Loucy (cell line): ENCODE data around the gene TLCD2.

Source experiments
- H2AFZ ChIP-seq: fragments of 200-600 bp; sonication (generic); 2 replicates; pipeline ENCODE4 v1.6.0; 2016; ENCODE audit warnings: antibody characterized with exemption, mild to moderate bottlenecking, low read length, moderate library complexity
- H3F3A ChIP-seq: fragments of 200-600 bp; 2 replicates; pipeline ENCODE4 v1.6.0; 2016; ENCODE audit warnings: antibody characterized with exemption, low read depth, mild to moderate bottlenecking
- H3K27me3 ChIP-seq: fragments of 200-600 bp; sonication (generic); 2 replicates; pipeline ENCODE4 v1.6.1; 2014; ENCODE audit warnings: low read length, mild to moderate bottlenecking; ENCODE audit not compliant: insufficient read depth, poor library complexity, severe bottlenecking
- H3K36me3 ChIP-seq: fragments of 200-600 bp; sonication (generic); 2 replicates; pipeline ENCODE4 v1.6.1; 2016; ENCODE audit warnings: low read length; ENCODE audit not compliant: insufficient read depth
- H3K4me1 ChIP-seq: fragments of 200-600 bp; sonication (generic); 2 replicates; pipeline ENCODE4 v1.5.1; 2014; ENCODE audit warnings: low read length, mild to moderate bottlenecking; ENCODE audit not compliant: insufficient read depth, poor library complexity, severe bottlenecking
- H3K4me2 ChIP-seq: fragments of 200-600 bp; sonication (generic); 2 replicates; pipeline ENCODE4 v1.6.0; 2014; ENCODE audit warnings: antibody characterized with exemption, low read length, low read depth, mild to moderate bottlenecking; ENCODE audit not compliant: poor library complexity, severe bottlenecking
- H3K4me3 ChIP-seq: fragments of 200-600 bp; sonication (generic); 2 replicates; pipeline ENCODE4 v1.5.1; 2014; ENCODE audit warnings: low read length, mild to moderate bottlenecking, mixed read lengths; ENCODE audit not compliant: poor library complexity, severe bottlenecking
- H3K79me2 ChIP-seq: fragments of 200-600 bp; sonication (generic); 2 replicates; pipeline ENCODE4 v1.6.1; 2014; ENCODE audit warnings: low read length; ENCODE audit not compliant: insufficient read depth
- H3K9ac ChIP-seq: fragments of 200-600 bp; sonication (generic); 2 replicates; pipeline ENCODE4 v1.6.0; 2014; ENCODE audit warnings: mild to moderate bottlenecking, low read depth, low read length, moderate library complexity; ENCODE audit not compliant: poor library complexity, severe bottlenecking
- H3K9me2 ChIP-seq: fragments of 200-600 bp; sonication (generic); replicated peaks from 2 replicates; pipeline ENCODE4 v1.6.1; 2016; ENCODE audit warnings: low read depth, low read length, mixed read lengths
- H3K9me3 ChIP-seq: fragments of 200-600 bp; sonication (generic); 2 replicates; pipeline ENCODE4 v1.6.1; 2014; ENCODE audit warnings: mild to moderate bottlenecking, antibody characterized with exemption, low read length, low read depth; ENCODE audit not compliant: insufficient read depth
- H4K20me1 ChIP-seq: fragments of 200-600 bp; sonication (generic); 2 replicates; pipeline ENCODE4 v1.6.0; 2014; ENCODE audit warnings: antibody characterized with exemption, low read length, mild to moderate bottlenecking; ENCODE audit not compliant: insufficient read depth, poor library complexity, severe bottlenecking
- EZH2phosphoT487 ChIP-seq: fragments of 200-600 bp; IDR thresholded peaks from 2 replicates; pipeline ENCODE4 v1.6.1; 2018; ENCODE audit warnings: antibody characterized with exemption, mild to moderate bottlenecking, moderate library complexity, borderline replicate concordance
- TF ChIP-seq, protein P1 (sequence below): fragments of 200-600 bp; sonication (generic); conservative IDR thresholded peaks from 2 replicates; pipeline ENCODE4 v1.5.1; 2014; ENCODE audit warnings: mild to moderate bottlenecking, antibody characterized with exemption, low read length

The TLCD2 gene

DNA sequence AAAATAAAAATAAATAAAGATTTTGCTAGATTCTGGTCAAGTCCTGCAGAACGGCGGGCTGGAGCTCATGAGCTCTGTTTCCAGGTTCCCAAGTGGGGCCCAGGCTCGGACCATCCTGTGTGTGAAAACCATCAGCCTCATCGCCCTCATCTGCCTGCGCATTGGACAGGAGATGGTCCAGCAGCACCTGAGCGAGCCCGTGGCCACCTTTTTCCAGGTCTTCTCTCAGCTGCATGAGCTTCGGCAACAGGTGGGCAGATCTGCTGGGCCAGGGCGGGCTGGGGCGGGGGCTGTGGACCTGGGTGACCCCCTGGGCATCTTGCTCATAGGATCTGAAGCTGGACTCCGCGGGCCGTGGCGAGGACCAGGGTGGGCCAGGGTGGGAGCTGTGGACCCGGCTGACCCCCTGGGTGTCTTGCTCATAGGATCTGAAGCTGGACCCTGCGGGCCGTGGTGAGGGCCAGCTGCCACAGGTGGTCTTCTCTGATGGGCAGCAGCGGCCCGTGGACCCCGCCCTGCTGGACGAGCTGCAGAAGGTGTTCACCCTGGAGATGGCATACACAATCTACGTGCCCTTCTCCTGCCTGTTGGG lies 22.2 kb upstream of the TLCD2 start:
- Histone ChIP-seq H2AFZ (no peak overlapping the region), H3K4me3 (no peak overlapping the region), H3F3A (no peaks in the 10 kb centered on the region), H3K4me1 (no peaks in the 10 kb centered on the region), H3K79me2 (no peaks in the 10 kb centered on the region), H4K20me1 (no peaks in the 10 kb centered on the region), H3K4me2 (no peak overlapping the region), H3K9me3 (no peaks in the 10 kb centered on the region), H3K27me3 (no peaks in the 10 kb centered on the region), H3K36me3 (no peaks in the 10 kb centered on the region), H3K9ac (no peak overlapping the region), H3K9me2 (no peaks in the 10 kb centered on the region)
- TF ChIP-seq EZH2phosphoT487, result no peak
- TF ChIP-seq, protein P1, sequence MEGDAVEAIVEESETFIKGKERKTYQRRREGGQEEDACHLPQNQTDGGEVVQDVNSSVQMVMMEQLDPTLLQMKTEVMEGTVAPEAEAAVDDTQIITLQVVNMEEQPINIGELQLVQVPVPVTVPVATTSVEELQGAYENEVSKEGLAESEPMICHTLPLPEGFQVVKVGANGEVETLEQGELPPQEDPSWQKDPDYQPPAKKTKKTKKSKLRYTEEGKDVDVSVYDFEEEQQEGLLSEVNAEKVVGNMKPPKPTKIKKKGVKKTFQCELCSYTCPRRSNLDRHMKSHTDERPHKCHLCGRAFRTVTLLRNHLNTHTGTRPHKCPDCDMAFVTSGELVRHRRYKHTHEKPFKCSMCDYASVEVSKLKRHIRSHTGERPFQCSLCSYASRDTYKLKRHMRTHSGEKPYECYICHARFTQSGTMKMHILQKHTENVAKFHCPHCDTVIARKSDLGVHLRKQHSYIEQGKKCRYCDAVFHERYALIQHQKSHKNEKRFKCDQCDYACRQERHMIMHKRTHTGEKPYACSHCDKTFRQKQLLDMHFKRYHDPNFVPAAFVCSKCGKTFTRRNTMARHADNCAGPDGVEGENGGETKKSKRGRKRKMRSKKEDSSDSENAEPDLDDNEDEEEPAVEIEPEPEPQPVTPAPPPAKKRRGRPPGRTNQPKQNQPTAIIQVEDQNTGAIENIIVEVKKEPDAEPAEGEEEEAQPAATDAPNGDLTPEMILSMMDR, result no peak

- Histone ChIP-seq H3K4me1 (no peaks in the 10 kb centered on the region), H3F3A (no peaks in the 10 kb centered on the region), H3K9me3 (no peaks in the 10 kb centered on the region), H3K4me3 (no peak overlapping the region), H3K36me3 (no peaks in the 10 kb centered on the region), H3K79me2 (no peaks in the 10 kb centered on the region), H2AFZ (no peak overlapping the region), H4K20me1 (no peaks in the 10 kb centered on the region), H3K9me2 (no peaks in the 10 kb centered on the region), H3K9ac (no peak overlapping the region), H3K4me2 (no peak overlapping the region), H3K27me3 (no peaks in the 10 kb centered on the region)
- TF ChIP-seq EZH2phosphoT487, result no peak
Observed at GRCh38 chr17:1731194-1731506, 21.0 kb upstream of the TLCD2 start.

DNA sequence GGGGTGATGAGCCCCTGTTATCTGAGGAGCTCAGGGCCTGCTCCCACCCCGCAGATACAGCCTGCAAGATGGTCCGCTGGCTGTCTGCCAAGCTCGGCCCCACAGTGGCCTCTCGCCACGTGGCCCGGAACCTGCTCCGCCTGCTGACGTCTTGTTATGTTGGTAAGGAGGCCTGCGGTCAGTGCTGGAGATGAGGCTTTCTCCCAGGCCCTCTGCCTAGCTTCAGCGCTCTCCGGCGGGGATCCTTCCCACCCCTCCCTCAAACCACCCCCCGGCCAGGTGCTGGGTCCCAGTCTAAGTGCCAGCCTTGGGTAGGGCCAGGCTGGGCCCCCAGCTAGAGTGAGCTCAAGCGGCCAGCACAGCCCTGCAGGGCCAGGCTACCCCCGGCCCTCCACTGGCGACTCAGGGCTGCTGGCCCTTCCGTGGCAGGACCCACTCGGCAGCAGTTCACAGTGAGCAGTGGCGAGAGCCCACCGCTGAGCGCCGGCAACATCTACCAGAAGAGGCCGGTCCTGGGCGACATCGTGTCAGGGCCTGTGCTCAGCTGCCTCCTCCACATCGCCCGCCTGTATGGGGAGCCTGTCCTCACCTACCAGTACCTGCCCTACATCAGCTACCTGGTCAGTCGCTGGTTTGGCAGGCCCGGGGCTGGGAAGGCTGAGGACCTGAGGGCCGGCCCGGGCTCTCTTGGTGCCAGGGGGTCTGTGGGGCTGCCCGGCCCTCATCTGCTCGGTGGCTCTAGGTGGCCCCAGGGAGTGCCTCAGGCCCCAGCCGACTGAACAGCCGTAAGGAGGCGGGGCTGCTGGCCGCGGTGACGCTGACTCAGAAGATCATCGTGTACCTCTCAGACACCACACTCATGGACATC lies 20.4 kb upstream of the TLCD2 start:
- Histone ChIP-seq H3K4me1 (peaks cover 3% of the 10 kb centered on the region), H3K9ac (no peak overlapping the region), H3K4me3 (no peak overlapping the region), H2AFZ (no peak overlapping the region), H3F3A (no peaks in the 10 kb centered on the region), H4K20me1 (no peaks in the 10 kb centered on the region), H3K79me2 (peaks cover 1% of the 10 kb centered on the region; the same call in 1 of the 2 replicates), H3K4me2 (no peak overlapping the region), H3K9me3 (no peaks in the 10 kb centered on the region), H3K27me3 (no peaks in the 10 kb centered on the region), H3K36me3 (no peaks in the 10 kb centered on the region), H3K9me2 (no peaks in the 10 kb centered on the region)
- TF ChIP-seq, protein P1, result no peak
- no peak for TF ChIP-seq EZH2phosphoT487
